HG03460 (cell line): ENCODE results near the gene GTF2IRD1.
"Not testable (repeated sequence)": the region's sequence is repeated elsewhere in the genome, so short reads cannot be mapped to it uniquely, and the experiment has no call there.

Source experiments
- ATAC-seq: cut with Tn5 transposase; IDR thresholded peaks from one replicate; pipeline ENCODE4 v1.9.1; 2021; ENCODE audit not compliant: unreplicated experiment

GTF2IRD1 gene

GRCh38 chr7:74430409-74430808 is 23.3 kb upstream of the GTF2IRD1 start:
- not testable (repeated sequence) for ATAC-seq

- no peak for ATAC-seq
Observed at GRCh38 chr7:74430961-74431466, 22.7 kb upstream of the GTF2IRD1 start.

DNA sequence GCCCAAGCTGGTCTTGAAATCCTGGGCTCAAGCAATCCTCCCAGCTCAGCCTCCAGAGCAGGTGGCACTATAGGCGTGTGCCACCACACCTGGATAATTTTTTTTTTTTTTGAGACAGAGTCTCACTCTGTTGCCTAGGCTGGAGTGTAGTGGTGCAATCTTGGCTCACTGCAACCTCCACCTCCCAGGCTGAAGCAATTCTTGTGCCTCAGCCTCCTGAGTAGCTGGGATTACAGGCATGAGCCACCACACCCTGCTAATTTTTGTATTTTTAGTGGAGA is 16.5 kb upstream of the GTF2IRD1 start:
- ATAC-seq, result not testable (repeated sequence)

GRCh38 chr7:74438327-74438726 is 15.4 kb upstream of the GTF2IRD1 start:
- ATAC-seq, result no peak

GRCh38 chr7:74439541-74439940 is 14.2 kb upstream of the GTF2IRD1 start:
- ATAC-seq, result no peak

GRCh38 chr7:74440143-74440542 is 13.6 kb upstream of the GTF2IRD1 start:
- not testable (repeated sequence) for ATAC-seq

- no peak for ATAC-seq
Observed at GRCh38 chr7:74441801-74442200, 11.9 kb upstream of the GTF2IRD1 start.

- ATAC-seq, result no peak
Observed at GRCh38 chr7:74443543-74444247, 10.0 kb upstream of the GTF2IRD1 start.

- ATAC-seq, result no peak
Observed at GRCh38 chr7:74449144-74449543, 4.6 kb upstream of the GTF2IRD1 start.

DNA sequence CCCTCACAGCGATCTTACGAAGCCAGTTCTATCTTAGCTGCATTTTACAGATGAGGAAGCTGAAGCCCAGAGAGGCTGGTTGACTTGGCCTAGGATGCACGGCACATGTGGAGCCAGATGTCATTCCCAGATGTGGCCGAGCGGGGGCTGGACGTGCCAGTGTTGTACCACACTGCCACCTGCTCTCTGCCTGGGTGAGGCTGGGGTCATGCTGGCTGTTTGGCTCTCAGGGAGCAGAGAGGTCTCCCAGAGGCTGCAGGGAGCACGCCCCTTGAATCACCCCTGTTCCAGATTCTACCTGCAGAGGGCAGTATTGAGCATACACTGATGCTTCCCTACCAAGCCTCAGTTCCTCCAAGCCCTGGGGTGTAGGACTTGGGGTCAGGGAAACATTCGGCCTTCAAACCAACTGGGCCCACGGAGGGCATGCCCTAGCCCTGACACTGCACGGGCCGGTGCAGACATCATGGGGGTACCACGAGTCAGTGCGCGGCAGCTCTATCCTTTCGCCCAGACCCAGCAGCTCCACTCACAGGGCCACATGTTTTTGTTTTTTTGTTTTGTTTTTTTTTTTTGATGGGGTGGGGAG is 3.8 kb upstream of the GTF2IRD1 start:
- no peak for ATAC-seq

DNA sequence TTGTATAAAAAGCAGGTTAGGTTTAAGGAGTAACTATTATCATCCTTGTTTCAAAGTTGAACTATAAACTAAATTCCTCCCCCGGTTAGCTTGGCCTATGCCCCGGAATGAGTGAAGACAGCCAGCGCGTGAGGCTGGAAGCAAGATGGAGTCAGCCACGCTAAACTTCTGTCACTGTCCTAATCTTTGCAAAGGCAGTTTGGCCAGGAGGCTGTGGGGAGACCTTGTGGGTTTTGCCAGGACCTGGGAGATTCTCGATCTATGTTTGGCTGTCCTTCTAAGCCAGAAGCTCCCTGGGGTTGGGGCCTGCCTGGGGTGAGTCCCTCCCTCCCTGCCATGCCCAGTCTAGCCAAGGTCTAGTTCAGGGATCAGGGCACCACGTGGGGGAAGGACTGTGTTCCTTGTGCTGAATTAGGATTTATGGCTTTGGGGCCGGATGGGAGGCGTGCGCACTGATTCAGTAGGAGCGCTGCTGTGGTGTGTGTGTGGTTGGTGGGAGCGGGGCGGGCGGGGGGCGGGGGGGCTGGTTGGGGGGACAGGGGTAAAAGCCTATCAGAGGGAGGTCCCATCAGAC is 871 bp upstream of the GTF2IRD1 start:
- no peak for ATAC-seq

- no peak for ATAC-seq
Observed at GRCh38 chr7:74454021-74454924, 567 bp downstream of the GTF2IRD1 start.

GRCh38 chr7:74454925-74455288 is 1.2 kb downstream of the GTF2IRD1 start:
- ATAC-seq, result no peak

- no peak for ATAC-seq
Observed at GRCh38 chr7:74455291-74455804, 1.6 kb downstream of the GTF2IRD1 start.

- ATAC-seq, result no peak
Observed at GRCh38 chr7:74455928-74456327, 2.2 kb downstream of the GTF2IRD1 start.

DNA sequence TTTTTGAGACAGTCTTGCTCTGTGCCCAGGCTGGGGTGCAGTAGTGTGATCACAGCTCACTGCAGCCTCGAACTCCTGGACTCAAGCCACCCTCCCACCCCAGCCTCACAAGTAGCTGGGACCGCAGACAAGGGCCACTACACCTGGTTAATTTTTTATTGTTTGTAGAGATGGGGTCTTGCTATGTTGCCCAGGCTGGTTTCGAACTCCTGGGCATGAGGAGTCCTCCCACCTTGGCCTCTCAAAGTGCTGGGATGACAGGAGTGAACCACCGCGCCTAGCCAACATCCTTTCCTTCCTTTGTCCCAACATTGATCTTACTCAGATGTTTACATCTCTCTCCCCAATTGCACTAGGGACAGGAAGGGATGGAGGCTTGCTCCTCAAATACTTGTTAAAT is 3.3 kb downstream of the GTF2IRD1 start:
- no peak for ATAC-seq

DNA sequence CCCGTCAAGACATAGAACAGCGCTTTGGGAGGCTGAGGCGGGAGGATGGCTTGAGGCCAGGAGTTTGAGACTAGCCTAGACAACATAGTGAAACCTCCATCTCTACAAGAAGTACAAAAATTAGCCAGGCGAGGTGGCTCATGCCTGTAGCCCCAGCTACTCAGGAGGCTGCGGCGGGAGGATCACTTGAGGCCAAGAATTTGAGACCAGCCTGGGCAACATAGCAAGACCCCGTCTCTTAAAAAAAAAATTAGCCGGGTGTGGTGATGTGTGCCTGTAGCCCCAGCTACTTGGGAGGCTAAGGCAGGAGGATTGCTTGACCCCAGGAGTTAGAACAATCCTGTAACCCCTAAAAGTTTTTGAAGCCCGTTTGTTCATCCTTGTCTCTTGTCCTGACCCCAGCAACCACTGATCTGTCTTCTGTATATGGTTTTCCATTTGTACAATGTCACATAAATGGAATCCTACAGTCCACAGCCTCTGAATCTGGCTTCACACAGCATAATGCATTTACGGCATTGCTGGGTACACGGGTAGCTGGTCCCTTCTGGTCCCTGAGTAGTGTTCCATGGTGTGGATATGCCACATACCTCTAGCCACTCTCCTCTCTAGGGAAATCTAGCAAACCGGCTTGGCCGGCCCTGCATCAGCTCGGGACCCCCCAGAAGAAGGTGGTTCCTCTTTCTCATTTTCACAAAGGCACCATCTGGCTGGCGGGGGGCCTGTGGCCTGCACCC is 8.4 kb downstream of the GTF2IRD1 start:
- no peak for ATAC-seq

GRCh38 chr7:74462707-74463100 is 9.0 kb downstream of the GTF2IRD1 start:
- ATAC-seq, result no peak

DNA sequence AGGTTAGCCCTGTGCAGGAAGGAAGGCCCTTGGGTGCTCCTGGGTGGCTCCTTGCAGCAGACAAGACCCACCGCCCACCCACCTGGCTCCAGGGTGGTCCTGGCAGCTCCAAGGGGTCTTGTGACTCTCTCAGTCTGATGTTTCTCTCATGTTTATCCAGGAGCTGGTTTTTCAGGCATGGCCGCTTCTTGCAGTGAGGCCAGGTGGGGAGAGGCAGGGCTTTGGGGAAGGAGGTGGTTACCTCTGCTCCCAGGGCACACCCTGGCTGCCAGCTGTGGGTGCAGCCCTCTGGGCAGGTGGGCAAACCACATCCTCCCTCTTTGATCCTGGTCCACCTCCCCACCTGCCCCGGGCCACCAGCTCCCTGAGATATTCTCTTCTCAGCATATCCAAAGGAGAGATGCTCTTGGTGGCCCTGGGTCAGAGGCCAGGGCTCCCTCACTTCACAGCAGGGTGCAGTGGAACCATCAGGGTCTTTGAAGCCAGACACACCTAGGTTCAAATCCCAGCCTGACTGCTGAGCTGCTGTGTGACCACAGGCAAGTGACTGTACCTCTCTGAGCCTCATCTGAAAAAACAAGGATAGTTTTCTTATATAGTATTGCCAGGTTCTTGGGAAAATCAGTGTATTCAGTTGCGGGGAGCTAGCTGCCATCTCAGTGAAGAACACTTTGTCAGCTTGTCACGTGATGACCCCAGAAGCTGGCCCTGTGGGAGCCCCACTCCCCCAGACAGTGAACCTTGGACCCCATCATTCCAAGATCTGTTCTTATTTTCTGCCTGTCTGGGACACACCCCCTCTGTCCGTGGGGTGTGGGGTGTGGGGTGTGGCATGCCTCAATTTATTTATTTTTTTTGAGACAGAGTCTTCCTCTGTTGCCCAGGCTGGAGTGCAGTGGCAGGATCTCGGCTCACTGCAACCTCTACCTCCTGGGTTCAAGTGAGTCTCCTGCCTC is 11.5 kb downstream of the GTF2IRD1 start:
- ATAC-seq, result no peak
